Measurements from ENCODE around the gene MYO1H. TPM values are rescaled to one million over a fixed set of nuclear protein-coding genes. Genes with fewer than 3 reads are reported as not detected.

Gene MYO1H, protein sequence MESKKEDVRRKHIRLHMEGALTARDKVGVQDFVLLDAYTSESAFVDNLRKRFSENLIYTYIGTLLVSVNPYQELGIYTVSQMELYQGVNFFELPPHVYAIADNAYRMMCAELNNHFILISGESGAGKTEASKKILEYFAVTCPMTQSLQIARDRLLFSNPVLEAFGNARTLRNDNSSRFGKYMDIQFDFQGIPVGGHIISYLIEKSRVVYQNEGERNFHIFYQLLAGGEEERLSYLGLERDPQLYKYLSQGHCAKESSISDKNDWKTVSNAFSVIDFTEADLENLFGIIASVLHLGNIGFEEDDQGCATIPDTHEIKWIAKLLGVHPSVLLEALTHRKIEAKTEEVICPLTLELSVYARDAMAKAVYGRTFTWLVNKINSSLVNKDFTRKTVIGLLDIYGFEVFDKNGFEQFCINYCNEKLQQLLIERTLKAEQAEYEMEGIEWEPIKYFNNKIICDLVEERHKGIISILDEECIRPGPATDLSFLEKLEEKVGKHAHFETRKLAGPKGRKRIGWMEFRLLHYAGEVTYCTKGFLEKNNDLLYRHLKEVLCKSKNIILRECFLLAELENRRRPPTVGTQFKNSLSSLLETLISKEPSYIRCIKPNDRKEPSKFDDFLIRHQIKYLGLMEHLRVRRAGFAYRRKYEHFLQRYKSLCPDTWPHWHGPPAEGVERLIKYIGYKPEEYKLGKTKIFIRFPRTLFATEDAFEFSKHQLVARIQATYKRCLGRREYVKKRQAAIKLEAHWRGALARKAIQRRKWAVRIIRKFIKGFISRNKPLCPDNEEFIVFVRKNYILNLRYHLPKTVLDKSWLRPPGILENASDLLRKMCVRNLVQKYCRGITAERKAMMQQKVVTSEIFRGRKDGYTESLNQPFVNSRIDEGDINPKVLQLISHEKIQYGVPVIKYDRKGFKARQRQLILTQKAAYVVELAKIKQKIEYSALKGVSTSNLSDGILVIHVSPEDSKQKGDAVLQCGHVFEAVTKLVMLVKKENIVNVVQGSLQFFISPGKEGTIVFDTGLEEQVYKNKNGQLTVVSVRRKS
- total RNA-seq = under 1 TPM in 1 of 2 donors, not detected in 1; 0.15 TPM
- under 1 TPM; 0.06 to 0.09 TPM for polyA plus RNA-seq
- long read RNA-seq, donor 1, partial matches to known transcripts = 71 of 71 reads
- long read RNA-seq, donor 1, other reads (novel, unspliced or antisense) = 0 of 71 reads
- long read RNA-seq, donor 2 = 0 reads
- long read RNA-seq, donor 3 = 0 reads
- long read RNA-seq, donor 4 = 0 reads
- long read RNA-seq, donor 5, partial matches to known transcripts = 8 of 8 reads
- long read RNA-seq, donor 5, other reads (novel, unspliced or antisense) = 0 of 8 reads

DNA sequence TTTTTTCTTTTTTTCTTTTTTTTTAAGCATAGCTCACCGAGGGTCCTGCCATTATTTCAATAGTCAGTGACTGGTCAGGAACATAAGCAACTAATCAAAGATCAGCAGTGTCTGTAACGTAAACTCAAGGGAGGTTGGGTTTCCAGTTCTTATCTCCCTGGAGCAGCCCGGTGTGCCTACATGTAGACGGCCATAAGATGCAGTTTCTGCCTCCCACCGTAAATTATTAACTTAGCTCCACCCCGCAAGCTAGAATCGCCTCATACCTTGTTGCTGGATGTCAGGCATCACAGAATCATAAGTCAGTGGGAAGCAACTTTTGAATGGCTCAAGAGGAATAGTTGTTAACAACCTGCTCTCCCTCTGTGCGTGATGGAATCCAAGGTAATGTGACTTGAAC is at the start of gene MYO1H:
TSS of gene MYO1H (plus strand) at position 312 of the 400 bp plus-strand sequence. CDS start at position 373, 61 bp downstream.
- Histone ChIP-seq H3K36me3 (ENCODE audit: control insufficient read depth in 4 of 4, insufficient read depth in 4 of 4, low read length in 4 of 4) (no peaks in the 10 kb centered on the region), H3K27ac (ENCODE audit: low read depth in 1 of 2, low read length in 1 of 2) (no peak within 1 kb of the TSS), H3K27me3 (ENCODE audit: control insufficient read depth in 3 of 3, insufficient read depth in 3 of 3, low read length in 2 of 3) (no peaks in the 10 kb centered on the region), H3K4me3 (no peak within 1 kb of the TSS), H3K9me3 (ENCODE audit: control insufficient read depth in 4 of 4, insufficient read depth in 3 of 4, low read length in 3 of 4) (peaks cover 0 to 2% (median 0%) of the 10 kb centered on the region in 4 donors), H3K9ac (ENCODE audit: insufficient read depth in 1 of 2, low read length in 2 of 2) (no peak within 1 kb of the TSS), H3K4me1 (ENCODE audit: control insufficient read depth in 5 of 5, insufficient read depth in 5 of 5, low read length in 5 of 5) (no peaks in the 10 kb centered on the region)
- ATAC-seq (ENCODE audit: insufficient read depth, low FRiP score) (no peak), DNase-seq (peak in 1 of 3 donors; percentile 8)
- WGBS, 2 donors = 68 to 77% methylated on average over 8 of the region's 8 CpGs
- TF ChIP-seq, protein P1, sequence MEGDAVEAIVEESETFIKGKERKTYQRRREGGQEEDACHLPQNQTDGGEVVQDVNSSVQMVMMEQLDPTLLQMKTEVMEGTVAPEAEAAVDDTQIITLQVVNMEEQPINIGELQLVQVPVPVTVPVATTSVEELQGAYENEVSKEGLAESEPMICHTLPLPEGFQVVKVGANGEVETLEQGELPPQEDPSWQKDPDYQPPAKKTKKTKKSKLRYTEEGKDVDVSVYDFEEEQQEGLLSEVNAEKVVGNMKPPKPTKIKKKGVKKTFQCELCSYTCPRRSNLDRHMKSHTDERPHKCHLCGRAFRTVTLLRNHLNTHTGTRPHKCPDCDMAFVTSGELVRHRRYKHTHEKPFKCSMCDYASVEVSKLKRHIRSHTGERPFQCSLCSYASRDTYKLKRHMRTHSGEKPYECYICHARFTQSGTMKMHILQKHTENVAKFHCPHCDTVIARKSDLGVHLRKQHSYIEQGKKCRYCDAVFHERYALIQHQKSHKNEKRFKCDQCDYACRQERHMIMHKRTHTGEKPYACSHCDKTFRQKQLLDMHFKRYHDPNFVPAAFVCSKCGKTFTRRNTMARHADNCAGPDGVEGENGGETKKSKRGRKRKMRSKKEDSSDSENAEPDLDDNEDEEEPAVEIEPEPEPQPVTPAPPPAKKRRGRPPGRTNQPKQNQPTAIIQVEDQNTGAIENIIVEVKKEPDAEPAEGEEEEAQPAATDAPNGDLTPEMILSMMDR (IDR thresholded peaks at IDR 0.05; ENCODE audit: control extremely low read depth, extremely low read depth) = no peak

DNA sequence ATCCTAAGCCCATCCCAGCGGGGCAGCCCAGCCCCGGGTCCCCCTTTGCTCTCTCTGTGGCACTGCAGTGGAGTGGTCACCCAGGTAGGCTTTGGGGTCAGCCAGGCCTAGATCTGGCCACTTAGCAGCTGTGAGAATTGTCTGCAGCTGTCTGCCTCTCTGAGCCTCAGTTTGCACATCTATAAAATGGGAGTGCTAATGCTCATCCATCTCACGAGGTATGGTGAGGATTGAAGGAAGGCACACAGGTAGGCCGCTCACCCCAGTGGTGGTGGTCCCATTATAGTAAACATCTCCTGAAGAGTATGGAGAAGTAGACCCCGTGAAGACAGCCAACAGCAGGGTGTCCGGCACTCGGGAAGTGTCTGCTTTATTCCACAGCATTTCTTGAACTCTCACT is 47.9 kb upstream of the MYO1H start:
- DNase-seq (no peak), ATAC-seq (ENCODE audit: insufficient read depth, low FRiP score) (no peak)
- WGBS, 2 donors = 88 to 96% methylated on average over 7 of the region's 7 CpGs
- H3K4me1 ChIP-seq (ENCODE audit: control insufficient read depth in 5 of 5, insufficient read depth in 5 of 5, low read length in 5 of 5) = no peaks in the 10 kb centered on the region
- no peak overlapping the region for H3K9ac ChIP-seq (ENCODE audit: insufficient read depth in 1 of 2, low read length in 2 of 2)
- peaks cover 0 to 13% (median 2%) of the 10 kb centered on the region in 3 donors for H3K27me3 ChIP-seq (ENCODE audit: control insufficient read depth in 3 of 3, insufficient read depth in 3 of 3, low read length in 2 of 3)
- H3K4me3 ChIP-seq = no peak overlapping the region
- H3K9me3 ChIP-seq (ENCODE audit: control insufficient read depth in 4 of 4, insufficient read depth in 3 of 4, low read length in 3 of 4) = no peaks in the 10 kb centered on the region
- no peaks in the 10 kb centered on the region for H3K36me3 ChIP-seq (ENCODE audit: control insufficient read depth in 4 of 4, insufficient read depth in 4 of 4, low read length in 4 of 4)
- H3K27ac ChIP-seq (ENCODE audit: low read depth in 1 of 2, low read length in 1 of 2) = no peak overlapping the region
- TF ChIP-seq, protein P1 (IDR thresholded peaks at IDR 0.05; ENCODE audit: control extremely low read depth, extremely low read depth) = no peak

DNA sequence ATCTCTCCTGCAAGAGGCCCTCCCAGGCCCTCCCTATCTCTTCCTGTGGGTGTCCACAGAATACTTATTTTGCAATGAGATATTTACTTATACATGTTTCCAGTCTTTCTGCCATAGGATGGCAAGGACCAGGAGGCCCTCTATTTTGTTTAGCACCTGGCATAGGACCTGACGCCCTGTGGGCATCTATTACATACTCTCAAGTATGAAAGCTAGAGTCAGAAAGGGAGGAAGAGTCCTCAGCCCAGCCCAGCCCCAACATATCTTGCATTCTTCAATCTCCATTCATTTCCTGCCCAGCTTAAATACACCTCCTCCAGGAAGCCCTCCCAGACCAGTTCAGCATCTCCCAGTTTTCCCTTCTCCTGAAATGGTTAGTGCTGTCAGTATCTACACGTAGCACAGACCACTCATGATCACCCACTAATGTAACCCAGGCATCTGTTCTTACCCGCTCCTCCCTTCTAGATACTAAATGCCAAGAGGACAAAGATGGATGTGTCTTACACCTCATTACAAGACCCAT is 46.0 kb upstream of the MYO1H start:
- Histone ChIP-seq H3K27ac (ENCODE audit: low read depth in 1 of 2, low read length in 1 of 2) (no peak overlapping the region), H3K9ac (ENCODE audit: insufficient read depth in 1 of 2, low read length in 2 of 2) (no peak overlapping the region), H3K9me3 (ENCODE audit: control insufficient read depth in 4 of 4, insufficient read depth in 3 of 4, low read length in 3 of 4) (no peaks in the 10 kb centered on the region), H3K27me3 (ENCODE audit: control insufficient read depth in 3 of 3, insufficient read depth in 3 of 3, low read length in 2 of 3) (peaks cover 0 to 28% (median 9%) of the 10 kb centered on the region in 3 donors), H3K4me1 (ENCODE audit: control insufficient read depth in 5 of 5, insufficient read depth in 5 of 5, low read length in 5 of 5) (no peaks in the 10 kb centered on the region), H3K4me3 (no peak overlapping the region), H3K36me3 (ENCODE audit: control insufficient read depth in 4 of 4, insufficient read depth in 4 of 4, low read length in 4 of 4) (no peaks in the 10 kb centered on the region)
- WGBS, 2 donors = 65 to 85% methylated on average over 3 of the region's 3 CpGs
- ATAC-seq (ENCODE audit: insufficient read depth, low FRiP score) = no peak
- DNase-seq = no peak
- TF ChIP-seq, protein P1 (IDR thresholded peaks at IDR 0.05; ENCODE audit: control extremely low read depth, extremely low read depth) = no peak
